Smooth muscle cell of the brain vasculature (primary cell): Measurements from ENCODE around the gene RRAS.

ENCODE experiments used
- DNase-seq: peaks from one replicate; pipeline ENCODE4 v3.0.0-alpha.2; 2012; ENCODE audit warnings: low read depth, low spot score

RRAS gene

DNA sequence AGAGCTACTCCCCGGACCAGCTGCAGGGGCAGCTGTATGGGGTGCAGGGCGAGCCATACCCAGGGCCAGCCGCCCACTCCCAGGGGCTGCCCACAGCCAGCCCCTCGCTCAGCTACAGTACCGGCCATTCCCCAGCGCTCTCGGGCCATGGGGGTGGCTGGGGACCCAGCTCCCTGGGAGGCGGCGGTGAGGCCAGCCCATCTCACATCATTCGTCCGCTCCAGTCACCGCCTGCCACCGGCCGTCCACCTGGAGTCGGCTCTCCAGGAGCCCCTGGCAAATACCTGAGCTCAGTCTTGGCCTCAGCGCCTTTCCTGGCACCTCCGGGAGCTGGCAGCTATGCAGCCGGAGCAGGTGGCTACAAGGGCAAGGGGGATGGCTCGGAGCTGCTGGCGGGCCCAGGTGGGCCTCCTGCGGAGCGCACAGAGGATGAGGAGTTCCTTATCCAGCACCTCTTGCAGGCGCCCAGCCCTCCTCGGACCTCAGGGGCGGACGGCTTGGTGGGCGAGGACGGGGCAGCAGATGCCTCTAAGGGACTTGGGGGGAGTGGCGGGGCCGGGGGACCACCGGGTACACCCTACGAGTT lies 44.0 kb downstream of the RRAS start:
- no peak for DNase-seq

GRCh38 chr19:49594993-49595818 lies 44.7 kb downstream of the RRAS start:
- DNase-seq, result no peak

- DNase-seq, result no peak
Measured at GRCh38 chr19:49594157-49594992, 45.6 kb downstream of the RRAS start.

DNA sequence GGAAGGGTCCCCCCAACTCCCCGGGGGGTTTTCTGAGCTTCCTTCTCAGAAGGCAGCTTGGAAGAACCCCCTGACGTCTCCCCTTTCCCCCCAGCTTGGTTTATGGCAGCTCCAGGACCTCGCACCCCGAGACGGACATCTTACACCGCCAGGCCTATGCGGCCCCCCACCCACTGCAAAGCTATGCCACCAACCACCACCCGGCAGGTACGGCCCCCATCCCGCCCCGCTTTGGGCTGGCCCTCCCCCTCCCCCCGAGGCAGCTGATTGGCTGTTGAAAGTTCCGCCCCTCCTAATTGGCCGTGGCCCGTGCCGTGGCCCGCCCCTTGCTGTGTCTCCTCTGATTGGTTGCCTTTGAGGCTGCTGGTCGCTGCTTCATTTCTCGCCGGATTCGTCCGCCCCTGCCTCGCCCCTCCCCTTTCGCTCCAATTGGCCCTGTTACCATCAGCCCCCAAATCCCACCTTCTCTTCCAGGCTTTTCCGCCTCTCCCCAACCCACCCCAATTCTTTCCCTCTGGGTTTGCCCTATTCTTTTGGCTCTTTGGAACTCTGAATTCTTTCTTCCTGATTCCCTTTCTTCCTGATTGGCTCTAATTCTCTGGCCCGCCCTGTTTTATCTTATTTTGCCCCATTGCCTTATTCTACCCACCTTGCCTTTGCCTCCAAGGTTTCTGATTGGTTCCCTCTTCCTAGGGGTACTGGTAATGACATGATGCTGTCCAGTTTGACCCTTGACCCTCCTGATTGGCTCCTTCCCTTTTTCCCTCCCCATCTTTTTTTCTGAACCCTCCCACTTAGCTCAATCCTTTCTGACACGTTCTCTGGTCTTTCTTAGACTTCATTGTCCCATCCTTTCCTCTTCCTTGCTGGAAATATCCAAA lies 46.5 kb downstream of the RRAS start:
- peak; percentile 78 for DNase-seq

DNA sequence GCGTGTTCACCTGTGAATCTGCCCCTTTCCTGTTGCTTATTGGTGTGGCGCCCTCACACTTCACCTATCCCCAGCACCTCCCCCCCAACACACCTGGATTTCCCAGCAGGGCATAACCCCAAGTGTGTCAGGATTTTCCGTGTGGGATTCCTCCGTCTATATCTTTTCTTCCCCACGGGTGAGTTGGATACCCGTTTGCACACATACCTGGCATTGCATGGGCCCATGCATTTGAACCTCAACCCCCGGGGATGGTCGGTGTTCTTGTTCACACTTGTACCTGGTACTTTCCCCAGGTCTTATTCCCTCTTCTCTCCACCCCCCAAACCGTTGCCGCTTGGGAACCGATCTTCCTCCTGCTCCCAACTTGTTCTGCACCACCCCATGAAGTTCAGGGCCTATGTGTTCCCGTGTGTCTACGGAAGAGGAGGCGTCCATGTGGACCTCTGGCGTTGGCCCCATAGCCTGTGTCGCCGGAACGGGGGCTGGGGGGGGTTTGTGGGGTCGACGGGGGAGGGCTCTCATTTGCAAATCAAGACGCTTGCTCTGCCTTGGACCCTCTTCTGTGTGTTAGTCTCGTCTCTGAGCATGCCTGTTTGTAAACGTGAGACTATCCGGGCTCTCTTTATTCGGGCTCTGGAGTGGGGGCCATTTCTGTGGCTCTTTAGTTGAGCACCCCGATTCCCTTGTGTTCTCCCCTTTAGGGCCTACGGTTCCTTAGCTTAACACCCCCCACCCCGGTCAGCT lies 47.3 kb downstream of the RRAS start:
- DNase-seq, result no peak

- DNase-seq, result no peak
Measured at GRCh38 chr19:49591731-49592485, 48.0 kb downstream of the RRAS start.

DNA sequence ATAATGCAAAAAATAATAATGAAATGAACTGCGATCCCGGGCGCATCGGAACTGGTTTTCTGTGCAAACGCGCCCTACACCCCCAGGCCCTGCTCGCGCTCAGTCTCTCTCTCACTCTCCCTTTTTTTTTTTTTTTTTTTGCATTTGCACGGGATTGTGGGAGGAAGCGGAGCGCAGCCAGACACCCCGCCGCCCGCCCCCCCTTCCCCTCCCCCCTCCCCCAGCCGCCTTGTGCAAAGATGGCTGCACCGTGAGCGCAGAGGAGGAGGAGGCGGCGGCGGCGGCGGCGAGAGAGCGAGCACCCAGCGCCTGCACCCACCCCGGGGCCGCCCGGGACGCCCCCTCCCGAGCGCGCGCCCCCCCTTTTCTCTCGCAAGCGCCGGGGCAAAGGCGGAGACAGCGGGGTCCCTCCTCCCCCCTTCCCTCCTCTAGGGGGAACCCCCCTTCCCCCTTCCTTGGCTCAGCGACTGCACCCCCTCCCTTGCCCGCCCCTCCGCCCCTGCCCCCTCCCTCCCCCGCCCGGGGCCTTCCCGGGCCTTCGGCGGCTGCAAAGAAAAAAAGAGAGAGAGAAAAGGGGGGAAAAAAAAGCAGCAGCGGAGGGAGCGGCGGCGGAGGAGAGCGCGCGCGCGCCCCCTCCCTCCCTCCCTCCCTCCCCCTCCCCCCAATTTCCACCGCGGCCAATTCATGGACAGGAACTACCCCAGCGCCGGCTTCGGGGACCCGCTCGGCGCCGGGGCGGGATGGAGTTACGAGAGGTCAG lies 48.8 kb downstream of the RRAS start, which contains the start of gene PRR12:
TSS of gene PRR12 (plus strand) at position 212 of the 760 bp plus-strand sequence. CDS start at position 685, 473 bp downstream.
- no peak for DNase-seq

- peak; percentile 88 for DNase-seq
Measured at GRCh38 chr19:49590071-49590970, 49.6 kb downstream of the RRAS start.

GRCh38 chr19:49589502-49589905 lies 50.4 kb downstream of the RRAS start:
- DNase-seq, result no peak

DNA sequence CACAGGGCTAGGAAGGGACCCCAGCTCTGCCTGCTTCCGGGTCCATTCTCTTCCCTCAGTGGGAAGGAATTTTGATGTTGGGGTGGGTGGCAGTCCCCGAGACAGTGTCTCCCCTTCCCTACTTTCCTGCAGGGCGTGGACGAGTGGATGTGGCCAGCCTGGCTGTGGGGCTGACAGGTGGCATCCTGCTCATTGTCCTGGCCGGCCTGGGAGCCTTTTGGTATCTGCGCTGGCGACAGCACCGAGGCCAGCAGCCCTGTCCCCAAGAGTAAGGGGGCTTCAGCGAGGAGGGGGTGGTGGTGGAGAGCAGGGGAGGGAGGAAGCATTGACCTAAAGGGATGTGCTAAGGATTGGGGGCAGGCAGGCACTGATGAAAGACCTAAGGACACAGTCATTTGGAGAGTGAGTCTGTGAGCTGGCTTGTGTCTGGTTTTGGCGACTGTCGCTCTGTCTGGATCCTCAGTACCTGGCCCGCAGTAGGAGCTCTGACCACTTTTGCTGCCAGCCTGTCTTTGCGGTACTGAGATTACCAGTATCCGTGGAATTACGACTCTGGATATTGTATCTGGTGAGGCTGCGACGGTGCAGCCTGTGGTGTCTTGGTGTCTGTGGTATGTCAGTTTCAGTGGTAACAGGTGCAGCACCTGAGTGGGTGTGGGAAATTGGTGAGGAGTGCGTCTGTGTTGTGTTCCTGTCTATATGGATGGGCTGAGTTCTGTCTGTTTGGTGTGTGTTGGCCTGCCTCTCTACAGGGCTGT lies 51.4 kb downstream of the RRAS start:
- DNase-seq, result no peak

DNA sequence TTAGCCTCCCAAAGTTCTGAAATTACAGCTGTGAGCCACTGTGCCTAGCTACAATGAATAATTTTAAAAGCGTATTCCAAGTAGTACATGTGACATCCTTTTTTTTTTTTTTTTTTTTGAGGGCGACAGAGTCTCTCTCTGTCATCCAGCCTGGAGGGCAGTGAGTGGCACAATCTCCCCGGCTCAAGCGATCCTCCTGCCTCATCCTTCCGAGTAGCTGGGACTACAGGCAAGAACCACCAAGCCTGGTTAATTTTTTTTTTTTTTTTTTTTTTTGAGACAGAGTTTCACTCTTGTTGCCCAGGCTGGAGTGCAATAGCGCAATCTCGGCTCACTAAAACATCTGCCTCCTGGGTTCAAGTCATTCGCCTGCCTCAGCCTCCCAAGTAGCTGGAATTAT lies 52.7 kb downstream of the RRAS start:
- DNase-seq, result no peak
